K562 (cell line): Measurements from ENCODE around the gene PPIL1. TPM values are rescaled to one million over a fixed set of nuclear protein-coding genes. Genes with fewer than 3 reads are reported as not detected.

Experiments used
- ASH1L ChIP-seq: fragments of 450-650 bp; IDR thresholded peaks from 2 replicates; pipeline ENCODE4 v1.6.1; 2018; ENCODE audit warnings: borderline replicate concordance, mild to moderate bottlenecking, low read depth; ENCODE audit not compliant: partially characterized antibody
- ATF6 ChIP-seq: sonication (generic); formaldehyde crosslinking; IDR thresholded peaks from 2 replicates; pipeline ENCODE4 v1.4.0; 2020; ENCODE audit warnings: mild to moderate bottlenecking, missing genetic modification reagents
- FOXJ2 ChIP-seq: fragments of 200-800 bp; sonication (Bioruptor generic); IDR thresholded peaks from 2 replicates; pipeline ENCODE4 v1.6.1; 2016; ENCODE audit warnings: missing genetic modification characterization, missing compliant biosample characterization
- HNRNPH1 ChIP-seq: fragments of 200-400 bp; formaldehyde crosslinking; optimal IDR thresholded peaks from 2 replicates; pipeline ENCODE3; 2017; ENCODE audit warnings: low read depth, mild to moderate bottlenecking, low read length, moderate library complexity
- KLF1 ChIP-seq: fragments of 450-650 bp; IDR thresholded peaks from 2 replicates; pipeline ENCODE4 v1.6.1; 2016; ENCODE audit warnings: missing genetic modification characterization, missing compliant biosample characterization
- MTA3 ChIP-seq: fragments of 450-650 bp; formaldehyde crosslinking; IDR thresholded peaks from 2 replicates; pipeline ENCODE4 v1.6.1; 2017; ENCODE audit warnings: mild to moderate bottlenecking, borderline replicate concordance
- NCOR1 ChIP-seq: fragments of 450-650 bp; IDR thresholded peaks from 2 replicates; pipeline ENCODE4 v1.6.1; 2016; ENCODE audit warnings: mild to moderate bottlenecking, moderate library complexity
- NFRKB ChIP-seq: fragments of 450-650 bp; IDR thresholded peaks from 2 replicates; pipeline ENCODE4 v1.6.1; 2016; ENCODE audit warnings: low read depth
- NRF1 ChIP-seq, 2 experiments: fragments of 450-650 bp; IDR thresholded peaks in 1 of 2; conservative IDR thresholded peaks in 1 of 2; 2 replicates each; pipeline ENCODE4 v1.6.1; 2014; ENCODE audit warnings: mild to moderate bottlenecking in 2 of 2
- POLR2A ChIP-seq: fragments of 450-650 bp; conservative IDR thresholded peaks from 2 replicates; pipeline ENCODE4 v1.6.1; 2016
- RBM17 ChIP-seq: fragments of 200-400 bp; formaldehyde crosslinking; IDR thresholded peaks from 2 replicates; pipeline ENCODE4 v1.6.1; 2017; ENCODE audit warnings: low read depth, mild to moderate bottlenecking, low read length, borderline replicate concordance
- SMARCE1 ChIP-seq: fragments of 450-650 bp; IDR thresholded peaks from 2 replicates; pipeline ENCODE4 v1.7.1; 2016; ENCODE audit warnings: mild to moderate bottlenecking
- TARDBP ChIP-seq: fragments of 450-650 bp; IDR thresholded peaks from 2 replicates; pipeline ENCODE4 v1.6.1; 2016
- TRIM28 ChIP-seq: fragments of 450-650 bp; IDR thresholded peaks from 2 replicates; pipeline ENCODE4 v1.6.1; 2017
- ZNF174 ChIP-seq: fragments of 250-450 bp; sonication (Bioruptor Pico); IDR thresholded peaks from 2 replicates; pipeline ENCODE4 v1.4.0; 2020; ENCODE audit warnings: mild to moderate bottlenecking
- ZSCAN29 ChIP-seq: fragments of 450-650 bp; IDR thresholded peaks from 2 replicates; pipeline ENCODE4 v1.6.1; 2017
- polyA plus RNA-seq, 8 experiments: library from polyadenylated mRNA; depleted of rRNA in 4 of 8; stranded (reverse) in 5 of 8; unstranded in 3 of 8; fragments of >200 nt; fragmentation: Nextera tagmentation in 2 of 8; fragmentation: Illumina TruSeq in 1 of 8; extraction: Ambion mirVana in 2 of 8; extraction: Trizol in 1 of 8; gene quantifications; 2 replicates each; pipeline versions ENCODE4 v1.2.1 to v1.2.3, GENCODE V29; 2011 to 2014; ENCODE audit warnings: inconsistent platforms in 1 of 8, missing spikeins in 1 of 8
- total RNA-seq, 7 experiments: library from RNA; depleted of rRNA in 6 of 7; stranded (reverse); fragments of >200 nt in 6 of 7; fragmentation: Illumina TruSeq in 2 of 7; extraction: Trizol in 2 of 7; gene quantifications; 2 replicates each; pipeline versions ENCODE4 v1.2.1 to v1.2.3, GENCODE V29; 2011 to 2021; ENCODE audit warnings: low replicate concordance in 1 of 7
- TF ChIP-seq, protein P1 (sequence below): sonication (generic); formaldehyde crosslinking; IDR thresholded peaks from 2 replicates; pipeline ENCODE4 v1.8.1; 2023; ENCODE audit warnings: mild to moderate bottlenecking, missing genetic modification reagents

PPIL1 gene
- total and polyA plus RNA-seq, 9 of the 15 experiments (the other 6 are each of a cell fraction or from before 2014, with no cell fraction given) = 65.8 to 205 (median 130) TPM

DNA sequence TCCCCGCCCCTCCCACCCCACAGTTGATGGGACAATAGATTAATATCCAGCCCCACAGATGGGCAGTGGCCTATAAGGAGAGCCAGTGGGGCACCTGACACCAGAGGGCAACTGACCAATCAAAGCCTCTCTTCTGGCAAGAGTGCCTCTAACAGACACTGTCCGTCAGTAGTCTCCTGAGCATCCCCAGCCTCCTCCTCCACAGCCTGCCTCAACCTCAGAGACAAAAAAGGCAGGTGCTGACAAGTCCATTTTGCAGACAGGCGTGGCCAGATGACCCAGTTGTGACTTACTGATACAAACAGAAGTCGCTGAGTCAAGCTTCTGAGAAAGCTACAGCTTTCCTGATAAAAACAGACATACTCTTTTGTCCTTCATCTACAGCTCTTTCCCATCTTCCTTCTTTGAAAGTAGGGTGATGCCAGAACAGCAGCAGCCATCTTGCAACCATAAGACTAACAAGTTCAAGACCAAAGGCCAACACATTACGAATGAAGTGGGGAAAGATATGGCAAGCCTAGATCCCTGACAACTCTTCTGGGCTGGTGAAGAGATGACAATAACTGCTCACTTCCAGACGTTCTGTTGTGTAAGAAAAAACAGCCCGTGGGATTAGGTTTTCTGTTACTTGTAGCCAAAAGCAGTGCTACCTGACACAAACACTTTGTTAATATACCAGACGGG, 12.3 kb downstream of the PPIL1 start (continued):
- no peak; the same call in 1 of the 2 replicates for TF ChIP-seq ATF6 (CRISPR knock-in tag)
- no peak for TF ChIP-seq HNRNPH1
- TF ChIP-seq MTA3 = peak; percentile 67; the same call in 1 of the 2 replicates
- TF ChIP-seq SMARCE1 = peak; percentile 84
- no peak for TF ChIP-seq ZSCAN29
- TF ChIP-seq NFRKB = peak; percentile 98
- TF ChIP-seq KLF1 (tag) = peak; percentile 74; the same call in 1 of the 2 replicates
- TF ChIP-seq ZNF174 (CRISPR knock-in tag) = no peak
- TF ChIP-seq ASH1L = no peak
- no peak for TF ChIP-seq RBM17
- TF ChIP-seq FOXJ2 (tag) = peak; percentile 57; the same call in 1 of the 2 replicates
- TF ChIP-seq TRIM28 = peak; percentile 90
- TF ChIP-seq, protein P1, sequence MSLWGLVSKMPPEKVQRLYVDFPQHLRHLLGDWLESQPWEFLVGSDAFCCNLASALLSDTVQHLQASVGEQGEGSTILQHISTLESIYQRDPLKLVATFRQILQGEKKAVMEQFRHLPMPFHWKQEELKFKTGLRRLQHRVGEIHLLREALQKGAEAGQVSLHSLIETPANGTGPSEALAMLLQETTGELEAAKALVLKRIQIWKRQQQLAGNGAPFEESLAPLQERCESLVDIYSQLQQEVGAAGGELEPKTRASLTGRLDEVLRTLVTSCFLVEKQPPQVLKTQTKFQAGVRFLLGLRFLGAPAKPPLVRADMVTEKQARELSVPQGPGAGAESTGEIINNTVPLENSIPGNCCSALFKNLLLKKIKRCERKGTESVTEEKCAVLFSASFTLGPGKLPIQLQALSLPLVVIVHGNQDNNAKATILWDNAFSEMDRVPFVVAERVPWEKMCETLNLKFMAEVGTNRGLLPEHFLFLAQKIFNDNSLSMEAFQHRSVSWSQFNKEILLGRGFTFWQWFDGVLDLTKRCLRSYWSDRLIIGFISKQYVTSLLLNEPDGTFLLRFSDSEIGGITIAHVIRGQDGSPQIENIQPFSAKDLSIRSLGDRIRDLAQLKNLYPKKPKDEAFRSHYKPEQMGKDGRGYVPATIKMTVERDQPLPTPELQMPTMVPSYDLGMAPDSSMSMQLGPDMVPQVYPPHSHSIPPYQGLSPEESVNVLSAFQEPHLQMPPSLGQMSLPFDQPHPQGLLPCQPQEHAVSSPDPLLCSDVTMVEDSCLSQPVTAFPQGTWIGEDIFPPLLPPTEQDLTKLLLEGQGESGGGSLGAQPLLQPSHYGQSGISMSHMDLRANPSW (CRISPR knock-in tag) = peak; percentile 62; the same call in 1 of the 2 replicates
- peak; percentile 62 to 70 for TF ChIP-seq NRF1 (conservative IDR thresholded peaks at IDR 0.05 in 1 of 2, IDR thresholded peaks at IDR 0.05 in 1 of 2)
- TF ChIP-seq NCOR1 = peak; percentile 95
- peak; percentile 46; the same call in 1 of the 2 replicates for TF ChIP-seq POLR2A
- TF ChIP-seq TARDBP = peak; percentile 68; the same call in 1 of the 2 replicates
